NB4 (cell line): ENCODE results near the gene YBX1.
"Not testable (repeated sequence)": the region's sequence is repeated elsewhere in the genome, so short reads cannot be mapped to it uniquely, and the experiment has no call there.

Experiments used
- POLR2A ChIP-seq: IDR thresholded peaks from 2 replicates; pipeline ENCODE4 v1.6.1; 2011; ENCODE audit warnings: mild to moderate bottlenecking; ENCODE audit not compliant: insufficient read length; ENCODE audit errors: extremely low read depth
- TF ChIP-seq, protein P1 (sequence below): IDR thresholded peaks from one replicate; pipeline ENCODE4 v1.5.1; 2012; ENCODE audit warnings: low read depth, low read length
- TF ChIP-seq, protein P2 (sequence below): IDR thresholded peaks from 2 replicates; pipeline ENCODE4 v1.6.1; 2011; ENCODE audit warnings: low read depth, low read length

DNA sequence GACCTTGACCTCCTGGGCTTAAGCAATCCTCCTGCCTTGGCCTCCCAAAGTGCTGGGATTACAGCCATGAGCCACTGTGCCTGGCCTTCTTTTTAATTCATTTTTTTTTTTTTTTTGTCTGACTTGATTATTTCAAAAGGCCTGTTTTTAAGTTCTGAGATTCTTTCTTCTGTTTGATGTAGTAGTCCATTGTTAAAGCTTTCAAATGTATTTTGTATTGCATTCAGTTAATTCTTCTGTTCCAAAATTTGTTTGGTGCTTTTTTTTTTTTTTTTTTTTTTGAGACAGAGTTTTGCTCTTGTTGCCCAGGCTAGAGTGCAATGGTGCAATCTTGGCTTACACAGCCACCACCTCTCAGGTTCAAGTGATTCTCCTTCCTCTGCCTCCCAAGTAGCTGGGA, 32.2 kb downstream of the YBX1 start:
- TF ChIP-seq, protein P1, sequence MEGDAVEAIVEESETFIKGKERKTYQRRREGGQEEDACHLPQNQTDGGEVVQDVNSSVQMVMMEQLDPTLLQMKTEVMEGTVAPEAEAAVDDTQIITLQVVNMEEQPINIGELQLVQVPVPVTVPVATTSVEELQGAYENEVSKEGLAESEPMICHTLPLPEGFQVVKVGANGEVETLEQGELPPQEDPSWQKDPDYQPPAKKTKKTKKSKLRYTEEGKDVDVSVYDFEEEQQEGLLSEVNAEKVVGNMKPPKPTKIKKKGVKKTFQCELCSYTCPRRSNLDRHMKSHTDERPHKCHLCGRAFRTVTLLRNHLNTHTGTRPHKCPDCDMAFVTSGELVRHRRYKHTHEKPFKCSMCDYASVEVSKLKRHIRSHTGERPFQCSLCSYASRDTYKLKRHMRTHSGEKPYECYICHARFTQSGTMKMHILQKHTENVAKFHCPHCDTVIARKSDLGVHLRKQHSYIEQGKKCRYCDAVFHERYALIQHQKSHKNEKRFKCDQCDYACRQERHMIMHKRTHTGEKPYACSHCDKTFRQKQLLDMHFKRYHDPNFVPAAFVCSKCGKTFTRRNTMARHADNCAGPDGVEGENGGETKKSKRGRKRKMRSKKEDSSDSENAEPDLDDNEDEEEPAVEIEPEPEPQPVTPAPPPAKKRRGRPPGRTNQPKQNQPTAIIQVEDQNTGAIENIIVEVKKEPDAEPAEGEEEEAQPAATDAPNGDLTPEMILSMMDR, result not testable (repeated sequence)
- TF ChIP-seq, protein P2, sequence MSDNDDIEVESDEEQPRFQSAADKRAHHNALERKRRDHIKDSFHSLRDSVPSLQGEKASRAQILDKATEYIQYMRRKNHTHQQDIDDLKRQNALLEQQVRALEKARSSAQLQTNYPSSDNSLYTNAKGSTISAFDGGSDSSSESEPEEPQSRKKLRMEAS, result not testable (repeated sequence)
- TF ChIP-seq POLR2A, result not testable (repeated sequence)
